ENCODE results near the gene C1QL3.

GRCh38 chr10:16478801-16479200 lies 42.9 kb downstream of the C1QL3 start:
- no peak for TF ChIP-seq CTCF (IDR thresholded peaks at IDR 0.05)
- no peak for TF ChIP-seq POLR2A (IDR thresholded peaks at IDR 0.05)

Data from uterus (tissue), 2 donors.